DMS 273 (cell line): ENCODE data around the gene CELSR1.
A peak's percentile ranks its signal among the peaks of the same experiment; 100 is the strongest.

ENCODE experiments used
- DNase-seq: peaks from one replicate; lab custom pipeline; 2025; ENCODE audit not compliant: unreplicated experiment; lab: John Stamatoyannopoulos, UW

Gene CELSR1

DNA sequence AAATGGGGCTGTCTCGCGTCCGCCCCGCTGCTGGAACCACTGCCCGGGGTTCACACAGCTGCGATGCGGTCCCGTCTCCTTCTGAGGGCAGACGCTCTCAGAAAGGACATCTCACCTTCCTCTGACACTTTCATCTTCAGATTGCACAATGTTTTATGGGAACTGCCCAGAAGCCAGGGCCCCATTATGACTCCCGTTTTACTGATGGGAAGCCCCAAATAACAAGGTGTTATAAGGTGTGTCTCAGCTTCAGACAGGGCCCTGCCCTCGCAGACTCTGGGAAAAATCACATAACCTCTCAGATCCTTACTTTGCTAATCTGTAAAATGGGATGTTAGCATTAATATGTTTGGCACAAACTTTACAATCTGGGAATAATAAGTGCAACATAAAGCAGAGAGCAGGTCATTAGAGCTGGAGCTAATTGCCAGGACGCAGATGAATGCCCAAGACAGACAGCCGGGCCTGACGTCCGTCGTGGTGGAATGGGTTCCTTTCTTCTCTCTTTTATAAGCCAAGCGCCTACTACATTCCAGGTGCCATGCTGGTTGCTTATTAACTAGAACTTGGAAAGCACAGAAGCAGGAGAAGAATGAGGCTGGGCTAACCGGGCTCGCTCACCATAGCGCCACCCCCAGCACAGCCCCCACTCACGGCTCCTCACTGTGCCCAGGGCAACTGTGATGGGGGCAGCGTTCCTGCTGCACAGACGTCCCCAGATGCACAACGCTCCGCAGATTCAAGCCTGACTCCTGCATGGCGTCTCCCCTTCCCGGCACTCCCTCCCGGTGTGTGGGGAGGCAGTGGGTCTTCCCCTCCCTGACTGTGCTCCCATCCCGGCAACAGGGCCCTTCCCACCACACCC is 158.1 kb downstream of the CELSR1 start:
- no peak for DNase-seq

- DNase-seq, result no peak
Measured at GRCh38 chr22:46378426-46379065, 158.9 kb downstream of the CELSR1 start.

DNA sequence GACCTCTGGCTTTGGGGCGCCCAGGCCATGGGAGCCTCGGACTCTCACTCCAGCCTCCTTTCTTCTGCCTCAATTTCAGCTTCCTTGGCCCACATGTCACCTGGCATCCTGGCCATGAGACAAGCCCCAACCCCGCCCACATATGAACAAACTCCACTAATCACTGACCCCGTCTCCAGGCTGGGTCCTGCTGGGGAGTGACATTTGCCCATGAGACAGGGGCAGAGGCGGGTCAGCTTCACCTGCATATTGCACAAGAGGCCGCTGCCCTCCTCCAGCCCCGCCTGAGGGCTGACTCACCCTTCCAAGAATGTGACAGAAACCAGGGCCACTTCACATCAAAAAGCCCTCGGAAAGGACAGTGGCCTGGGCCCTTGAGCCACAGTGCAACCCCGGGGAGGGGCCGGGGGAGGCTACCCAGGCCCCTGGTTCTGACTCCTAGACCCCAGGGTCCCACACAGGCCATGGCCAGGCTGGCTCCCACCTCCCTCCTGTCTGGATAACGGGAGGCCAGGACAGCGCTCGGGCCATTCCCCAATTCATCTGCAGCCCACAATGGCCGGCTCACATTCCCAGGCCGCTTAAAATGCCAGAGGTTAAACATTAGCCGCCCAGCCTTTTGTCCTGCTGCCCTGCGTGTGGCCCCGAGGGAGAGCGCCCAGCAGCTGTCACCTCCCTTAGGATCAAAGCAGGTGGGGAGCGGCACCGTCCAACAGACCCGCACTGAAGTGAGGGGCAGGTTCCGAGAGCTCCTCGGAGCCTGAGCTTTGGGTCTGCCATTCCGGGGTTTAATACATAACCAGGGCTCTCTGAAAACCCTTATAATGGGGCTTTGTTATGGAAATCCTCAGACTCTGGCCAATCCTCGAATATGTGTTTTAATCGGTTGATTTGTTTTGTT is 159.6 kb downstream of the CELSR1 start:
- no peak for DNase-seq

DNA sequence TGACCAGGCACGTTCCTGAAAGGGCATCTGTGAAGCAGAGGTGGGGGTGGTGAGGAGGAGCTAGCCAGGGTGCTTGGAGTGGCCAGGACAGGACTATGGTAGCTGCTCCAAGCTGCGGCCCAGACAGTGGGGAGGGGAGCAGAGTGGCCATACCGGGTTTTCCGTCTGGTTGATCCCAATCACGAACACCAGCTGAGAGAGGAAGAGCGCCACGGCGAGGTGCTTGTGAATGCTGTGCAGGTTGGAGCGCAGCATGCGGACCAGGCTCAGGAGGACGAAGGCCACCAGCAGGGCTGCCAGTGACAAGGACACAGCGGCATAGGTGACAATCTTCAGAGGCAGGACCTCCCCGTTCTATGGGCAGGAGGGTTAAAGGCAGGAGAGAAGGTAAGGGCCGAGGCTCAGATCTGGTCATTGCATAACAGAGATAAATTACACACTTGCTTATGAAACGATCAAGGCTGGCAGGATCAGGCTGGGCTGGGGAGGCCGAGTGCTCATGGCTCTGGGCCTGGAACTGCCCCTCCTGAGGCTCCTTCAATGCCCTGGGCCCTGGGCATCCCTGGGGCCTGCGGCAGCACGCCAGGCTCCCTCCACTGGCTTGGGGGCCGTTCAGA is 160.4 kb downstream of the CELSR1 start:
- DNase-seq, result no peak

- DNase-seq, result no peak
Measured at GRCh38 chr22:46376111-46376510, 161.3 kb downstream of the CELSR1 start.

GRCh38 chr22:46374663-46375474 is 162.6 kb downstream of the CELSR1 start:
- DNase-seq, result no peak

DNA sequence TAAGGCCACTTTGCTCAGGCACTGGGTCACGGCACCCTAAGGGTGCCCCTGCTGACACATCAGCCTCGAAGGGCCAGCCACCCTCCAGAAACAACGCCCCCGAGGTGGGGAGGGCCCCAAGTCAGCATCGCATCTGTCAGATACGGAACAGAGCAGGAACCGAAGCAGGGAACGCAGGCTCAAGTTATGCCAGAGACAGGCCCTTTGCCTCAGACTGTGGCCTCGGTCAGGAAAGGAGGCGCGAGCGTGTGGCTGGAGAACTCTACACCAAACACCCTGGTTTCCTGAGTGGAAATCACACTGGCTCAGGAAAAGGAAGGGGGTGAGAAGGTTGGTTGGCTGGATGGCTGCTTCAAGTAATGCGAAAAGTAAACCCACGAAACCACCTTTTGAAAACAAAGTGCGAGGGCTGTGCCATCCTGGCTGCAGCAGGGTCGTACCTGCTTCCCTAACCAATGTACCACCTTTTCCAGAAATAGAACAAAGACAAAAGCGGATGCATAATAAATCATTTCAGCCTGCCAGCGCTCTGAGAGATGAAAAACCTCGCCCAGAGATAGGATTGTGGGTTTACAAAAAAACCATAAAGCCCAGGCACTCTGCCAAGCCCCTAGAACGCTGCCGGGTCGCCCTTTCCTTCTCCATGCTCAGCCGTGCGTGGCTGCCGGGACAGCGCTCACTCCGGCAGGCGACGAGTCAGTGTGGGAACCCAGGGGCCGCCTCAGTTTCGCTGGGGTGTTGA is 163.3 kb downstream of the CELSR1 start:
- DNase-seq, result no peak

GRCh38 chr22:46373159-46373558 is 164.3 kb downstream of the CELSR1 start:
- DNase-seq, result no peak

- no peak for DNase-seq
Measured at GRCh38 chr22:46372686-46373085, 164.7 kb downstream of the CELSR1 start.

- DNase-seq, result no peak
Measured at GRCh38 chr22:46371623-46372226, 165.7 kb downstream of the CELSR1 start.

GRCh38 chr22:46370584-46371291 is 166.7 kb downstream of the CELSR1 start:
- no peak for DNase-seq

- DNase-seq, result no peak
Measured at GRCh38 chr22:46369716-46370583, 167.5 kb downstream of the CELSR1 start.

DNA sequence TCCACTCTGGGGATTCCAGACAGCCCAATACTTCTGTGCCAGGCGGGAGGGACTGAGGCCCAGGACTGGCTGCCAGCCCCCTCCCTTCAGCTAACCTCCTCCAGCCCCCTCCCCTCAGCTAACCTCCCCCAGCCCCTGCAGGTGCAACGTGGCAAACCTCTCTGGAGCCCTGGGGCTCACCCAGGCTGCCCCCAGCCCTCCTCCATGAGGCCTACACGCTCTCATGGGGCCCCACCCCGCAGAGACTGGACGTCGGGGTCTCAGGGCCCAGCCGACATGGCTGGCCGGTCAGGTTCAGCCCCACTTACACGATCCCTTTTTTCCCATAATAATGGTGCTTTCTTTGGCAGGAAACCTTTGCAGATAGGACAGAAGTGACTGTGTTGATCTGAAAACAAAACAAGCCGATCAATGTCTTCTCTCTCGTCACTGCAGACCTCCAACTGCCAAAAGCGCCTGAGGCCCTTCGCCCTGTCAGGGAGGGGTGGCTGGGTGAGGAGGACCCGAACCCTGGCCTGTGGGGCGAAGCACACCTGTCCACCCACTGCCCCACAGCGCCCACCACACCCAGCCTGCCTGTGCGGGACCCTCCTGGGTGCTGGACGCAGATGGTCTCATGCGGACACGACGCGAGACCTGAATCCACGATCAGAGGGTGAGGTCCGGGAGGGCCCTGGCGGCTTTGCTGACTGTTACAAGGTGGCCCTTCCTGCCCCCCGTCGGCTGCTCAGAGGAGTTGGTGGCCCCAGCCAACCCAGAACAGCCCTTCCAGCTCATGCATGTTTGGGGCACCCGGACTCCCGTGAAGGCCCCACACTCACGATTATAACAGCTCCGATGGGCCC is 168.3 kb downstream of the CELSR1 start:
- no peak for DNase-seq

- no peak for DNase-seq
Measured at GRCh38 chr22:46368422-46368821, 169.0 kb downstream of the CELSR1 start.

GRCh38 chr22:46367707-46368191 is 169.7 kb downstream of the CELSR1 start:
- peak; percentile 78 for DNase-seq
